Endothelial cell of umbilical vein (primary cell): ENCODE results near the gene DHRS2. TPM values are rescaled to one million over a fixed set of nuclear protein-coding genes. Genes with fewer than 3 reads are reported as not detected.
"Not testable (repeated sequence)": the region's sequence is repeated elsewhere in the genome, so short reads cannot be mapped to it uniquely, and the experiment has no call there.

Experiments
- BruUV-seq: library from RNA; stranded (reverse); fragments of 400-500 nt; replicated peaks from 2 replicates; lab custom pipeline; 2021; lab: Mats Ljungman, UMichigan
- CTCF ChIA-PET: fragments of 300-600, 350-600 bp; sonication (Branson Sonifier 250); formaldehyde crosslinking; loops from one replicate; lab custom pipeline; 2021; ENCODE audit warnings: antibody characterized with exemption, inconsistent platforms; lab: Charles Lee
- POLR2A ChIA-PET: fragments of 300-600, 350-600 bp; sonication (Branson Sonifier 250); formaldehyde crosslinking; loops from one replicate; lab custom pipeline; 2021; ENCODE audit warnings: antibody characterized with exemption, inconsistent platforms; lab: Charles Lee
- DNase-seq: peaks from one replicate; pipeline ENCODE4 v3.0.0-alpha.2; 2011; ENCODE audit warnings: low read depth, low spot score
- FAIRE-seq: peaks from 2 replicates; lab custom pipeline; 2011; peaks lifted over from hg19 to GRCh38; lab: Jason Lieb, UNC
- H2AFZ ChIP-seq: 2 replicates; pipeline ENCODE4 v1.6.0; 2012; ENCODE audit warnings: low read depth, low read length, control low read depth, inconsistent platforms
- H3K27ac ChIP-seq: 2 replicates; pipeline ENCODE4 v1.5.1; 2011; ENCODE audit warnings: low read depth, mild to moderate bottlenecking, control low read depth, low read length, moderate library complexity; ENCODE audit not compliant: insufficient read depth
- H3K27me3 ChIP-seq, 2 experiments: 2 replicates each; pipeline versions ENCODE4 v1.6.0 to v1.6.1; 2011; ENCODE audit warnings: low read length in 2 of 2, mixed read lengths in 1 of 2; ENCODE audit not compliant: control insufficient read depth in 2 of 2, insufficient read depth in 2 of 2
- H3K36me3 ChIP-seq, 2 experiments: 2 replicates in 1 of 2; 3 replicates in 1 of 2; pipeline ENCODE4 v1.5.1; 2011; ENCODE audit warnings: low read length in 2 of 2, mild to moderate bottlenecking in 1 of 2, moderate library complexity in 1 of 2; ENCODE audit not compliant: control insufficient read depth in 2 of 2, insufficient read depth in 2 of 2; ENCODE audit errors: extremely low read depth in 1 of 2
- H3K4me1 ChIP-seq: 3 replicates; pipeline ENCODE4 v1.5.1; 2011; ENCODE audit warnings: mild to moderate bottlenecking, low read length; ENCODE audit not compliant: control insufficient read depth, insufficient read depth; ENCODE audit errors: extremely low read depth
- H3K4me2 ChIP-seq: 2 replicates; pipeline ENCODE4 v1.6.1; 2011; ENCODE audit warnings: low read length, control low read depth, mixed read lengths; ENCODE audit not compliant: insufficient read depth
- H3K4me3 ChIP-seq, 3 experiments: fragments of 200-600 bp in 1 of 3; sonication (generic), shearing (Covaris generic) in 1 of 3; replicated peaks in 1 of 3; 2 replicates each; pipeline ENCODE4 v1.5.1; 2011 to 2016; ENCODE audit warnings: control low read depth in 3 of 3, low read length in 3 of 3, mild to moderate bottlenecking in 2 of 3, inconsistent platforms in 1 of 3, low read depth in 1 of 3, moderate library complexity in 1 of 3; ENCODE audit not compliant: insufficient read depth in 1 of 3
- H3K79me2 ChIP-seq: 2 replicates; pipeline ENCODE4 v1.6.0; 2012; ENCODE audit warnings: low read length, inconsistent platforms; ENCODE audit not compliant: control insufficient read depth, insufficient read depth
- H3K9ac ChIP-seq: replicated peaks from 2 replicates; pipeline ENCODE3; 2011; ENCODE audit warnings: low read length, control low read depth; ENCODE audit not compliant: insufficient read depth; ENCODE audit errors: extremely low read depth
- H3K9me1 ChIP-seq: replicated peaks from 3 replicates; pipeline ENCODE4 v1.6.0; 2011; ENCODE audit warnings: mild to moderate bottlenecking, low read length; ENCODE audit not compliant: control insufficient read depth, insufficient read depth; ENCODE audit errors: extremely low read depth
- H3K9me3 ChIP-seq: replicated peaks from 2 replicates; pipeline ENCODE4 v1.5.1; 2012; ENCODE audit warnings: low read length, inconsistent platforms; ENCODE audit not compliant: control insufficient read depth, insufficient read depth
- H4K20me1 ChIP-seq: replicated peaks from 2 replicates; pipeline ENCODE3; 2011; ENCODE audit warnings: mild to moderate bottlenecking, low read length; ENCODE audit not compliant: control insufficient read depth, insufficient read depth; ENCODE audit errors: extremely low read depth
- CTCF ChIP-seq, 2 donors: IDR thresholded peaks; 1 replicate in 1 of 2; 2 replicates in 1 of 2; pipeline ENCODE4 v1.5.1; 2011; ENCODE audit warnings: low read length in 2 of 2, mild to moderate bottlenecking in 2 of 2, moderate library complexity in 2 of 2, control low read depth in 1 of 2, inconsistent platforms in 1 of 2, low read depth in 1 of 2; ENCODE audit not compliant: insufficient read depth in 1 of 2; ENCODE audit errors: extremely low read depth in 1 of 2
- EZH2 ChIP-seq: IDR thresholded peaks from 2 replicates; pipeline ENCODE4 v1.6.1; 2012; ENCODE audit warnings: borderline replicate concordance, low read depth, mild to moderate bottlenecking, moderate library complexity, low read length, inconsistent platforms; ENCODE audit not compliant: severe bottlenecking
- FOS ChIP-seq: IDR thresholded peaks from 2 replicates; pipeline ENCODE4 v1.6.1; 2011; ENCODE audit warnings: mild to moderate bottlenecking, low read length, moderate library complexity, borderline replicate concordance; ENCODE audit not compliant: insufficient read depth
- GATA2 ChIP-seq: IDR thresholded peaks from 2 replicates; pipeline ENCODE4 v1.7.0; 2011; ENCODE audit warnings: low read depth, mild to moderate bottlenecking, moderate library complexity, mixed read lengths, low read length; ENCODE audit not compliant: insufficient read length, insufficient read depth
- JUN ChIP-seq: IDR thresholded peaks from 2 replicates; pipeline ENCODE4 v1.6.1; 2011; ENCODE audit warnings: borderline replicate concordance, low read depth; ENCODE audit not compliant: insufficient read length, insufficient read depth
- MYC ChIP-seq: IDR thresholded peaks from one replicate; pipeline ENCODE4 v1.6.1; 2011; ENCODE audit warnings: mild to moderate bottlenecking, low read depth, low read length
- POLR2A ChIP-seq: IDR thresholded peaks from 2 replicates; pipeline ENCODE4 v1.6.1; 2012; ENCODE audit warnings: low read depth, mild to moderate bottlenecking, control low read depth, low read length
- POLR2AphosphoS5 ChIP-seq: IDR thresholded peaks from 2 replicates; pipeline ENCODE4 v1.6.1; 2012; ENCODE audit warnings: low read depth, mild to moderate bottlenecking, control low read depth, low read length, moderate library complexity; ENCODE audit not compliant: insufficient read depth
- dilution Hi-C: fragments of 300-500 bp; cut with MboI; formaldehyde crosslinking; loops from one replicate; pipeline ENCODE4 v1.15.0; 2019; ENCODE audit warnings: low sequenced_read_pairs; ENCODE audit not compliant: extremely low pct_ligation_motif_present
- intact Hi-C: fragments of 100-400 bp; cut with micrococcal nuclease; formaldehyde crosslinking; loops from one replicate; pipeline ENCODE4 v1.10.0; 2022
- polyA plus RNA-seq, 4 experiments: library from polyadenylated mRNA; depleted of rRNA in 3 of 4; stranded (reverse) in 3 of 4; unstranded in 1 of 4; fragments of >200 nt; gene quantifications; 2 replicates each; pipeline versions ENCODE4 v1.2.1 to v1.2.3, GENCODE V29; 2011 to 2012; ENCODE audit warnings: missing spikeins in 1 of 4
- total RNA-seq: library from RNA; stranded (reverse); gene quantifications from 2 replicates; pipeline ENCODE4 v1.2.3, GENCODE V29; 2021
- TF ChIP-seq, protein P1 (sequence below): IDR thresholded peaks from 2 replicates; pipeline ENCODE4 v1.6.1; 2011; ENCODE audit not compliant: insufficient read depth, insufficient read length

The DHRS2 gene
- total and polyA plus RNA-seq, 2 donors (not counting 3 experiments of a cell fraction or from before 2014, with no cell fraction given): 0.10 TPM; not detected in 1

GRCh38 chr14:23590198-23590597 lies 46.0 kb upstream of the DHRS2 start:
- intact Hi-C loops (no loop called here), dilution Hi-C loops (no loop called here)
- Histone ChIP-seq H2AFZ (no peak overlapping the region), H3K79me2 (no peaks in the 10 kb centered on the region), H3K27me3 (no peaks in the 10 kb centered on the region), H3K9me1 (no peaks in the 10 kb centered on the region), H3K4me2 (no peak overlapping the region), H3K4me3 (no peak overlapping the region), H3K9ac (no peak overlapping the region), H3K27ac (no peak overlapping the region), H3K36me3 (no peaks in the 10 kb centered on the region), H4K20me1 (no peaks in the 10 kb centered on the region), H3K4me1 (peaks cover 5% of the 10 kb centered on the region), H3K9me3 (no peaks in the 10 kb centered on the region)
- TF ChIP-seq CTCF (IDR thresholded peaks at IDR 0.05; ENCODE audit: extremely low read depth in 1 of 2, insufficient read depth in 1 of 2, low read depth in 1 of 2, low read length in 2 of 2) (no peak), GATA2 (no peak), JUN (no peak), EZH2 (no peak), POLR2A (no peak), MYC (no peak), FOS (no peak), POLR2AphosphoS5 (no peak)
- TF ChIP-seq, protein P1, sequence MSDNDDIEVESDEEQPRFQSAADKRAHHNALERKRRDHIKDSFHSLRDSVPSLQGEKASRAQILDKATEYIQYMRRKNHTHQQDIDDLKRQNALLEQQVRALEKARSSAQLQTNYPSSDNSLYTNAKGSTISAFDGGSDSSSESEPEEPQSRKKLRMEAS: no peak
- DNase-seq (no peak), FAIRE-seq (no peak)
- no TSS peak for BruUV-seq
- ChIA-PET CTCF (interaction anchor here (0.8 to 2.8 kb wide), 3 partner anchors 42 to 468 kb away, joined by 3 to 10 read pairs (median 3); no protein-coding TSS in a partner anchor), POLR2A (no interaction called here)

GRCh38 chr14:23594191-23594590 lies 42.0 kb upstream of the DHRS2 start:
- dilution Hi-C loops, H3K9me1 ChIP-seq, BruUV-seq, H3K27ac ChIP-seq, H3K79me2 ChIP-seq, H3K4me3 ChIP-seq, POLR2A ChIA-PET, H2AFZ ChIP-seq, DNase-seq, H3K4me2 ChIP-seq, H3K9me3 ChIP-seq, H4K20me1 ChIP-seq, H3K36me3 ChIP-seq, H3K27me3 ChIP-seq, H3K9ac ChIP-seq, FAIRE-seq, intact Hi-C loops, H3K4me1 ChIP-seq: not testable (repeated sequence)
- CTCF ChIA-PET: interaction anchor here (1.1 kb wide), 1 partner anchor 38 kb away, joined by 3 read pairs; no protein-coding TSS in a partner anchor
